OCI-LY3 (cell line): ENCODE results near the gene SARS2.

Source experiments
- H2AFZ ChIP-seq: fragments of 200-600, 300-600 bp; shearing (Covaris generic); 2 replicates; pipeline ENCODE4 v1.6.0; 2014; ENCODE audit warnings: antibody characterized with exemption, low read depth, low read length
- H3K27ac ChIP-seq: fragments of 200-600, 300-600 bp; sonication (generic); 2 replicates; pipeline ENCODE4 v1.5.1; 2014; ENCODE audit warnings: mild to moderate bottlenecking, low read length, moderate library complexity, mixed read lengths
- H3K27me3 ChIP-seq: fragments of 200-600, 300-600 bp; sonication (generic); 2 replicates; pipeline ENCODE4 v1.6.1; 2014; ENCODE audit warnings: low read depth, low read length, mixed read lengths
- H3K36me3 ChIP-seq: fragments of 200-600, 300-600 bp; sonication (generic); replicated peaks from 2 replicates; pipeline ENCODE3; 2014; ENCODE audit warnings: low read depth, low read length, mixed read lengths
- H3K4me1 ChIP-seq: fragments of 300-600, 200-600 bp; sonication (generic); 2 replicates; pipeline ENCODE4 v1.6.1; 2014; ENCODE audit warnings: low read length, mixed read lengths
- H3K4me2 ChIP-seq: fragments of 200-600, 300-600 bp; sonication (generic); 2 replicates; pipeline ENCODE4 v1.6.1; 2014; ENCODE audit warnings: low read length, mixed read lengths
- H3K4me3 ChIP-seq: fragments of 300-600, 200-600 bp; sonication (generic); 2 replicates; pipeline ENCODE4 v1.5.1; 2014; ENCODE audit warnings: antibody characterized with exemption, mild to moderate bottlenecking, low read length, moderate library complexity
- H3K79me2 ChIP-seq: fragments of 300-600, 200-600 bp; shearing (Covaris generic); 2 replicates; pipeline ENCODE4 v1.6.1; 2014; ENCODE audit warnings: mild to moderate bottlenecking, low read length, mixed read lengths
- H3K9ac ChIP-seq: fragments of 300-600, 200-600 bp; shearing (Covaris generic); 2 replicates; pipeline ENCODE4 v1.6.0; 2014; ENCODE audit warnings: mild to moderate bottlenecking, low read length, moderate library complexity
- H3K9me3 ChIP-seq: fragments of 200-600, 300-600 bp; shearing (Covaris generic); 2 replicates; pipeline ENCODE4 v1.6.1; 2014; ENCODE audit warnings: low read length, mixed read lengths; ENCODE audit not compliant: insufficient read depth
- H4K20me1 ChIP-seq: fragments of 200-600, 300-600 bp; sonication (generic); 2 replicates; pipeline ENCODE4 v1.6.1; 2016; ENCODE audit warnings: low read length, mixed read lengths; ENCODE audit not compliant: insufficient read depth
- EZH2phosphoT487 ChIP-seq: fragments of 200-600 bp; shearing (Covaris generic); IDR thresholded peaks from 2 replicates; pipeline ENCODE4 v1.6.1; 2018; ENCODE audit warnings: antibody characterized with exemption, mixed run types, low read depth
- TF ChIP-seq, protein P1 (sequence below): fragments of 200-600, 300-600 bp; sonication (generic); IDR thresholded peaks from 2 replicates; pipeline ENCODE4 v1.5.1; 2014; ENCODE audit warnings: antibody characterized with exemption, low read length, low read depth

SARS2 gene

DNA sequence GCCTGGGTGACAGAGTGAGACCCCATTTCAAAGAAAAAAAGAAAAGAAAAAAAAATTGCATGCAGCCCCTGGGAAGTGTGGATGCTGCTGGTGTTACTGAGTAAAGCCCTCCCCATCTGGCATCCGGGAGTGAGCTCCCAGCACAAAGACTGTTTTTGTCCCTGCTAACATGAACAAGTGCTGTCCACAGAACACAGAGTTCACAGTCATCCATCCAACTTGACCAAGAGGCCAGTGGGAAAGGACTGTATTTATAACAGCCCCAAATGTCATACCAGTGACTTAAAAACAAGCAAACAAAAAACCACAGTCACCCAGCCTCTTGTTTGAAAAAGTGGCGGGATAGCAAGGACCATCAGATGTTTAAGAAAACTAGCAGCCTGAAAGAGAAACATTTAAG, 34.2 kb upstream of the SARS2 start:
- Histone ChIP-seq H4K20me1 (peaks cover 20% of the 10 kb centered on the region), H3K27me3 (no peaks in the 10 kb centered on the region), H3K9me3 (no peaks in the 10 kb centered on the region), H3K4me3 (no peak overlapping the region), H3K4me2 (no peak overlapping the region), H3K36me3 (peaks cover 53% of the 10 kb centered on the region), H3K4me1 (peaks cover 14% of the 10 kb centered on the region), H3K27ac (no peak overlapping the region), H3K79me2 (peaks cover 74% of the 10 kb centered on the region), H3K9ac (no peak overlapping the region), H2AFZ (no peak overlapping the region)
- TF ChIP-seq, protein P1, sequence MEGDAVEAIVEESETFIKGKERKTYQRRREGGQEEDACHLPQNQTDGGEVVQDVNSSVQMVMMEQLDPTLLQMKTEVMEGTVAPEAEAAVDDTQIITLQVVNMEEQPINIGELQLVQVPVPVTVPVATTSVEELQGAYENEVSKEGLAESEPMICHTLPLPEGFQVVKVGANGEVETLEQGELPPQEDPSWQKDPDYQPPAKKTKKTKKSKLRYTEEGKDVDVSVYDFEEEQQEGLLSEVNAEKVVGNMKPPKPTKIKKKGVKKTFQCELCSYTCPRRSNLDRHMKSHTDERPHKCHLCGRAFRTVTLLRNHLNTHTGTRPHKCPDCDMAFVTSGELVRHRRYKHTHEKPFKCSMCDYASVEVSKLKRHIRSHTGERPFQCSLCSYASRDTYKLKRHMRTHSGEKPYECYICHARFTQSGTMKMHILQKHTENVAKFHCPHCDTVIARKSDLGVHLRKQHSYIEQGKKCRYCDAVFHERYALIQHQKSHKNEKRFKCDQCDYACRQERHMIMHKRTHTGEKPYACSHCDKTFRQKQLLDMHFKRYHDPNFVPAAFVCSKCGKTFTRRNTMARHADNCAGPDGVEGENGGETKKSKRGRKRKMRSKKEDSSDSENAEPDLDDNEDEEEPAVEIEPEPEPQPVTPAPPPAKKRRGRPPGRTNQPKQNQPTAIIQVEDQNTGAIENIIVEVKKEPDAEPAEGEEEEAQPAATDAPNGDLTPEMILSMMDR = no peak
- no peak for TF ChIP-seq EZH2phosphoT487

DNA sequence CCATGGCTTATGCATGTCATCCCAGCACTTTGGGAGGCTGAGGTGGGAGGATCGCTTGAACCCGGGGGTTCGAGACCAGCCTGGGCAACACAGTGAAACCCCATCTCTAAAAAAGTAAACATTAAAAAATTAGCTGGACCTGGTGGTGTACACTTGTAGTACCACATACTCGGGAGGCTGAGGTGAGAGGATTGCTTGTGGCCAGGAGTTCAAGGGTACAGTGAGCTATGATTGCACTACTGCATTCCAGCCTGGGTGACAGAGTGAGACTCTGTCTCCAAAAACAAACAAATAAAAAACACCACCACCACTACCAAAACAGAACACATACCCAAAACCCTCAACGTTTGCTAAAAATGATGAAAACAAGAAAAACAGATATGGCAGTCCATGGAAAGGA, 29.1 kb upstream of the SARS2 start:
- Histone ChIP-seq H3K79me2 (peaks cover 46% of the 10 kb centered on the region), H3K9ac (no peak overlapping the region), H3K27me3 (no peaks in the 10 kb centered on the region), H3K4me2 (no peak overlapping the region), H3K4me3 (no peak overlapping the region), H2AFZ (no peak overlapping the region), H3K27ac (no peak overlapping the region), H3K9me3 (no peaks in the 10 kb centered on the region), H4K20me1 (peaks cover 11% of the 10 kb centered on the region), H3K4me1 (peaks cover 10% of the 10 kb centered on the region), H3K36me3 (peaks cover 53% of the 10 kb centered on the region)
- TF ChIP-seq EZH2phosphoT487 = no peak
- TF ChIP-seq, protein P1 = no peak

DNA sequence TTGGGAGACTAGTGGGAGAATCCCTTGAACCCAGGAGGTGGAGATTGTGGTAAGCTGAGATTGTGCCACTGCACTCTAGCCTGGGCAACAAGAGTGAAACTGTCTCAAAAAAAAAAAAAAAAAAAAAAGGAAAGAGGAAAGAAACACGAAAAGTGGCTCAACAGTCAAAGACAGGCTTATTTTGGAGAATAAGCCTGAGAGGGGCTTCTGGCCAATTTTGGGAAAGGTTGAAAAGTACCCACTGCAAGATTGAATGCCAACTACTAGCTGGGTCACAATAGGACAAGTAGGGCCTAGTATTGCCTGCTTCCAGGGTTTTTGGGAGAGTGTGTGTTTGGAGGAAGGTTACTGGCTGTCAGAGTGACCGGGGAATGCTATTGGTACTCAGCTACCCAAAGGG, 27.7 kb upstream of the SARS2 start:
- H3K4me3 ChIP-seq = no peak overlapping the region
- no peaks in the 10 kb centered on the region for H3K9me3 ChIP-seq
- H3K4me2 ChIP-seq = no peak overlapping the region
- H3K27me3 ChIP-seq = no peaks in the 10 kb centered on the region
- no peak overlapping the region for H3K9ac ChIP-seq
- H3K27ac ChIP-seq = no peak overlapping the region
- H3K36me3 ChIP-seq = peaks cover 47% of the 10 kb centered on the region
- TF ChIP-seq, protein P1 = no peak
- TF ChIP-seq EZH2phosphoT487 = no peak
- peaks cover 32% of the 10 kb centered on the region for H3K79me2 ChIP-seq
- peaks cover 10% of the 10 kb centered on the region for H3K4me1 ChIP-seq
- H2AFZ ChIP-seq = no peak overlapping the region
- H4K20me1 ChIP-seq = peaks cover 17% of the 10 kb centered on the region

DNA sequence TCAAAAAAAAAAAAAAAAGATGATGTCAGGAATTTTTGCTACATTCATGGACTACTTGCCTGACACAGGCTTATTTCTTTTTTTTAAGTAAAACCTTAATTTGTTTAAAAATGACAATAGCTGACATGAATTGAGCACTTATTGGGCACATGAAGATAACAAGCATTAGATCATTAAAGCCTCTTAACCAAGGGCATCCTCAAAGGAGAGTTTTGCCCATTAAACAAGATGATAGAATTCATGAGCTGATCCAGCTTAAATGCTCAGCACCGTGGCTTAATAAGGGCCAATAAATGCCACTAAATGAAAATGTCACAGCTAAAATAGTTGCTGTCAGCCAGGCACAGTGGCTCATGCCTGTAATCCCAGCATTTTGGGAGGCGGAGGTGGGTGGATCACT, 25.7 kb upstream of the SARS2 start:
- H3K9me3 ChIP-seq = no peaks in the 10 kb centered on the region
- peaks cover 52% of the 10 kb centered on the region for H3K36me3 ChIP-seq
- peaks cover 15% of the 10 kb centered on the region for H4K20me1 ChIP-seq
- no peak overlapping the region for H3K4me3 ChIP-seq
- H2AFZ ChIP-seq = no peak overlapping the region
- H3K9ac ChIP-seq = no peak overlapping the region
- no peak for TF ChIP-seq EZH2phosphoT487
- TF ChIP-seq, protein P1 = no peak
- H3K27ac ChIP-seq = no peak overlapping the region
- H3K27me3 ChIP-seq = no peaks in the 10 kb centered on the region
- H3K4me1 ChIP-seq = no peaks in the 10 kb centered on the region
- no peak overlapping the region for H3K4me2 ChIP-seq
- peaks cover 23% of the 10 kb centered on the region for H3K79me2 ChIP-seq
